NCI-H748 (cell line): ENCODE results near the gene CLCA4.

Experiments used
- DNase-seq: peaks from one replicate; lab custom pipeline; 2025; ENCODE audit not compliant: unreplicated experiment; lab: John Stamatoyannopoulos, UW

CLCA4 gene

GRCh38 chr1:86546787-86547221 is at the start of gene CLCA4:
CLCA4 (plus strand) TSS chr1:86547078; CDS start chr1:86547120, 42 bp downstream.
- DNase-seq = peak; percentile 79

GRCh38 chr1:86498281-86498680 is 48.6 kb upstream of the CLCA4 start:
- no peak for DNase-seq

- peak; percentile 66 for DNase-seq
These were observed 46.8 kb upstream of the CLCA4 start for GRCh38 chr1:86499987-86500593.

GRCh38 chr1:86500714-86501113 is 46.2 kb upstream of the CLCA4 start:
- no peak for DNase-seq

- peak; percentile 52 for DNase-seq
These were observed 44.7 kb upstream of the CLCA4 start for GRCh38 chr1:86502125-86502646.

GRCh38 chr1:86502721-86503405 is 44.0 kb upstream of the CLCA4 start:
- DNase-seq = peak; percentile 66

- DNase-seq = no peak
These were observed 43.3 kb upstream of the CLCA4 start for GRCh38 chr1:86503406-86504136.

GRCh38 chr1:86504137-86504479 is 42.8 kb upstream of the CLCA4 start:
- DNase-seq = no peak

- DNase-seq = no peak
These were observed 41.8 kb upstream of the CLCA4 start for GRCh38 chr1:86504895-86505563.

- no peak for DNase-seq
These were observed 41.3 kb upstream of the CLCA4 start for GRCh38 chr1:86505564-86505902.

- peak; percentile 30 for DNase-seq
These were observed 38.8 kb upstream of the CLCA4 start for GRCh38 chr1:86507935-86508582.

- DNase-seq = no peak
These were observed 38.3 kb upstream of the CLCA4 start for GRCh38 chr1:86508583-86508969.

- DNase-seq = peak; percentile 59
These were observed 31.3 kb upstream of the CLCA4 start for GRCh38 chr1:86515597-86515996.

- no peak for DNase-seq
These were observed 30.5 kb upstream of the CLCA4 start for GRCh38 chr1:86516335-86516734.

GRCh38 chr1:86517336-86517735 is 29.5 kb upstream of the CLCA4 start:
- DNase-seq = no peak

GRCh38 chr1:86520789-86521521 is 25.9 kb upstream of the CLCA4 start:
- DNase-seq = no peak

- DNase-seq = no peak
These were observed 25.4 kb upstream of the CLCA4 start for GRCh38 chr1:86521522-86521891.

- DNase-seq = no peak
These were observed 24.6 kb upstream of the CLCA4 start for GRCh38 chr1:86522240-86522639.

GRCh38 chr1:86523670-86524354 is 23.1 kb upstream of the CLCA4 start:
- DNase-seq = no peak

GRCh38 chr1:86527306-86527705 is 19.6 kb upstream of the CLCA4 start:
- DNase-seq = no peak
